ENCODE results near the gene SHROOM1.

DNA sequence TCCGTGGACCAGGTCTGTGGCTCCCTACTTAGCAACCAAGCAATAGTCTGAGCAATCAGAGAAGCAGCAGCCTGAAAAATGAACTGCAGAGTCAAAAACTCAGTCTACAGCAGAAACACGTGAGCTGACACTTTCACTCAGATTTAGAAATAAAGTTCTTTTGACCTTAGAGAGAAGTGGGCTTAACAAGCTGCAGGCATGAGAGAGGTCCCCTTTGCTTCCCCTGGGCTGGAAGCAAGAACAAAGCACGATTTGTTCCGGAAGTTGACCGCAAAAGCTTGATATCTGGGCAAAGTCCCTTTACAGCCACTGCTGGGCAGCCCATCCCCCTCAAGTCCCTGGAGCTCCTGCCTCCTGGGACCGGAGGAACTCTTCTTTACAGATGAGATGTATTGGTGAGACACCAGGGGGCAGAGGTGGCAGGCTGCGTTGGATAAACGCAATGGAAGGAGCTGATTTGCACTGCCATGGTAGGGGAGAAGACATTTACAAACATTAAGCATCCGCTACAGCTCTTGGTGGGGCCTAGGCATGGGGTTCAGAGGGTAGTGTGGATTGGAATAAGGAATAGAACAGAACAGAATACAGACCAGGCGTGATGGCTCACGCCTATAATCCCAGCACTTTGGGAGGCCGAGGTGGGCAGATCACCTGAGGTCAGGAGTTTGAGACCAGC is 23.1 kb downstream of the SHROOM1 start:
- TF ChIP-seq POLR2A (IDR thresholded peaks at IDR 0.05; ENCODE audit: low read depth, low read length) (no peak), POLR2AphosphoS5 (IDR thresholded peaks at IDR 0.05; ENCODE audit: low read depth, low read length) (no peak), SPI1 (IDR thresholded peaks at IDR 0.05; ENCODE audit: low read depth, low read length) (no peak), TAF1 (IDR thresholded peaks at IDR 0.05; ENCODE audit: low read depth, low read length) (no peak), POU2F2 (IDR thresholded peaks at IDR 0.05; ENCODE audit: low read depth, low read length) (no peak), PAX5 (IDR thresholded peaks at IDR 0.05; ENCODE audit: insufficient read depth, low read length, severe bottlenecking) (no peak)
